K562 (cell line): ENCODE measurements around the gene EME2. TPM values are rescaled to one million over a fixed set of nuclear protein-coding genes. Genes with fewer than 3 reads are reported as not detected.

Source experiments
- IRF1 ChIP-seq: sonication (generic); formaldehyde crosslinking; IDR thresholded peaks from 2 replicates; pipeline ENCODE4 v1.8.0; 2022; ENCODE audit warnings: missing genetic modification reagents, mild to moderate bottlenecking, borderline replicate concordance
- JUNB ChIP-seq: fragments of 450-650 bp; formaldehyde crosslinking; conservative IDR thresholded peaks from 2 replicates; pipeline ENCODE4 v1.4.0; 2020; ENCODE audit warnings: mild to moderate bottlenecking
- NEUROD1 ChIP-seq: fragments of 150-350 bp; IDR thresholded peaks from 2 replicates; pipeline ENCODE4 v1.6.1; 2014; ENCODE audit warnings: borderline replicate concordance, low read length, low read depth; ENCODE audit not compliant: partially characterized antibody
- NONO ChIP-seq, 2 experiments: fragments of 200-400 bp in 1 of 2; fragments of 450-650 bp in 1 of 2; formaldehyde crosslinking in 1 of 2; IDR thresholded peaks; 2 replicates each; pipeline ENCODE4 v1.6.1; 2017; ENCODE audit warnings: low read depth in 2 of 2, mild to moderate bottlenecking in 2 of 2, moderate library complexity in 2 of 2, low read length in 1 of 2
- RREB1 ChIP-seq: fragments of 250-450 bp; sonication (Bioruptor Pico); IDR thresholded peaks from 2 replicates; pipeline ENCODE4 v1.4.0; 2020
- VEZF1 ChIP-seq: fragments of 200-800 bp; sonication (Bioruptor generic); IDR thresholded peaks from 2 replicates; pipeline ENCODE4 v1.6.1; 2017; ENCODE audit warnings: missing genetic modification characterization, missing compliant biosample characterization
- ZNF253 ChIP-seq: fragments of 250-450 bp; sonication (Bioruptor Pico); conservative IDR thresholded peaks from 2 replicates; pipeline ENCODE4 v1.6.1; 2021; ENCODE audit warnings: mild to moderate bottlenecking
- ZNF436 ChIP-seq: fragments of 250-450, 450-650 bp; sonication (Bioruptor Pico); formaldehyde crosslinking; IDR thresholded peaks from 2 replicates; pipeline ENCODE4 v1.7.0; 2020; ENCODE audit warnings: mild to moderate bottlenecking
- polyA plus RNA-seq, 8 experiments: library from polyadenylated mRNA; depleted of rRNA in 4 of 8; stranded (reverse) in 5 of 8; unstranded in 3 of 8; fragments of >200 nt; fragmentation: Nextera tagmentation in 2 of 8; fragmentation: Illumina TruSeq in 1 of 8; extraction: Ambion mirVana in 2 of 8; extraction: Trizol in 1 of 8; gene quantifications; 2 replicates each; pipeline versions ENCODE4 v1.2.1 to v1.2.3, GENCODE V29; 2011 to 2014; ENCODE audit warnings: inconsistent platforms in 1 of 8, missing spikeins in 1 of 8
- total RNA-seq, 7 experiments: library from RNA; depleted of rRNA in 6 of 7; stranded (reverse); fragments of >200 nt in 6 of 7; fragmentation: Illumina TruSeq in 2 of 7; extraction: Trizol in 2 of 7; gene quantifications; 2 replicates each; pipeline versions ENCODE4 v1.2.1 to v1.2.3, GENCODE V29; 2011 to 2021; ENCODE audit warnings: low replicate concordance in 1 of 7

The EME2 gene
- total and polyA plus RNA-seq, 9 of the 15 experiments (the other 6 are each of a cell fraction or from before 2014, with no cell fraction given): 0.35 to 19.9 (median 3.5) TPM

GRCh38 chr16:1780677-1781072, 8.1 kb downstream of the EME2 start (continued):
- TF ChIP-seq RREB1: no peak
- TF ChIP-seq VEZF1 (CRISPR knock-in tag): no peak
- TF ChIP-seq IRF1 (CRISPR knock-in tag): no peak
- TF ChIP-seq ZNF253 (CRISPR knock-in tag): no peak
- TF ChIP-seq JUNB (CRISPR knock-in tag): no peak
- no peak for TF ChIP-seq ZNF436
- TF ChIP-seq NEUROD1: no peak
- TF ChIP-seq NONO (IDR thresholded peaks at IDR 0.05; ENCODE audit: low read depth in 2 of 2, low read length in 1 of 2): no peak
